ENCODE data around the gene MDM1. TPM values are rescaled to one million over a fixed set of nuclear protein-coding genes. Genes with fewer than 3 reads are reported as not detected.

MDM1 gene
- total RNA-seq, 1 experiment from 2014 or later = 14.0 TPM

DNA sequence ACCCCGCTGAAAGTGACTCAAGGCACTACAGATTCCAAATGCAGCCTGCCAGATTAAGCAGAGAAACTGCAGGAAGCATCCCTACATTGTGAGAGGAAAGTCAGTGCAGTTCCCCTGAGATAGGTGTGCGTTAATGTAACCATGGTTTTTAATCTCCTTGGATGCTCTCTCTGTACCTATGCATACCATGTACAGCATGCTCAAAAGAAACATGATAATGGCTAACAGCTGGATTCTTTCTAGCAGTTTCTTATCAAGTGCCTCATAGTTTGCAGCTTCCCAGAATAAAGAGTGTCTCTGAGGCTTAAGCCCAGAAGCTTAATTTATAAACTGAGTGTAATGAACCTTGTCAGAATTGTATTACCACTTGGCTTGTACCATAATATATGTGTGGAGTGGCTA lies 17.1 kb upstream of the MDM1 start:
- H3K79me2 ChIP-seq (ENCODE audit: low read depth) = no peaks in the 10 kb centered on the region
- no peak overlapping the region for H3K4me3 ChIP-seq
- H3K36me3 ChIP-seq (ENCODE audit: low read depth) = no peaks in the 10 kb centered on the region
- no peaks in the 10 kb centered on the region for H3K9me3 ChIP-seq (ENCODE audit: insufficient read depth, low read depth)
- ChIA-PET POLR2A (ENCODE audit: unreplicated experiment) (no interaction called here), CTCF (no interaction called here)
- no peaks in the 10 kb centered on the region for H4K20me1 ChIP-seq (ENCODE audit: insufficient read depth)
- H3K27ac ChIP-seq = no peak overlapping the region
- H3F3A ChIP-seq (ENCODE audit: insufficient read depth, low read depth) = no peaks in the 10 kb centered on the region
- H3K4me1 ChIP-seq (replicated peaks; ENCODE audit: insufficient read depth) = no peaks in the 10 kb centered on the region
- no peaks in the 10 kb centered on the region for H3K27me3 ChIP-seq (ENCODE audit: insufficient read depth, low read depth)
- BruUV-seq (replicated peaks) = no TSS peak
- TF ChIP-seq, protein P1, sequence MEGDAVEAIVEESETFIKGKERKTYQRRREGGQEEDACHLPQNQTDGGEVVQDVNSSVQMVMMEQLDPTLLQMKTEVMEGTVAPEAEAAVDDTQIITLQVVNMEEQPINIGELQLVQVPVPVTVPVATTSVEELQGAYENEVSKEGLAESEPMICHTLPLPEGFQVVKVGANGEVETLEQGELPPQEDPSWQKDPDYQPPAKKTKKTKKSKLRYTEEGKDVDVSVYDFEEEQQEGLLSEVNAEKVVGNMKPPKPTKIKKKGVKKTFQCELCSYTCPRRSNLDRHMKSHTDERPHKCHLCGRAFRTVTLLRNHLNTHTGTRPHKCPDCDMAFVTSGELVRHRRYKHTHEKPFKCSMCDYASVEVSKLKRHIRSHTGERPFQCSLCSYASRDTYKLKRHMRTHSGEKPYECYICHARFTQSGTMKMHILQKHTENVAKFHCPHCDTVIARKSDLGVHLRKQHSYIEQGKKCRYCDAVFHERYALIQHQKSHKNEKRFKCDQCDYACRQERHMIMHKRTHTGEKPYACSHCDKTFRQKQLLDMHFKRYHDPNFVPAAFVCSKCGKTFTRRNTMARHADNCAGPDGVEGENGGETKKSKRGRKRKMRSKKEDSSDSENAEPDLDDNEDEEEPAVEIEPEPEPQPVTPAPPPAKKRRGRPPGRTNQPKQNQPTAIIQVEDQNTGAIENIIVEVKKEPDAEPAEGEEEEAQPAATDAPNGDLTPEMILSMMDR (conservative IDR thresholded peaks at IDR 0.05) = no peak
- TF ChIP-seq EZH2 (IDR thresholded peaks at IDR 0.05; ENCODE audit: low read depth) = no peak
- no peak overlapping the region for H2AFZ ChIP-seq
- no peaks in the 10 kb centered on the region for H3K9me2 ChIP-seq (ENCODE audit: insufficient read depth)
- H3K4me2 ChIP-seq = no peak overlapping the region
- intact Hi-C loops (cut with micrococcal nuclease; ENCODE audit: unreplicated experiment) = no loop called here
- DNase-seq = no peak

GRCh38 chr12:68348419-68348818 lies 16.3 kb upstream of the MDM1 start:
- Histone ChIP-seq H3K79me2 (ENCODE audit: low read depth) (no peaks in the 10 kb centered on the region), H3K4me1 (replicated peaks; ENCODE audit: insufficient read depth) (no peaks in the 10 kb centered on the region), H3K4me2 (no peak overlapping the region), H3K9me2 (ENCODE audit: insufficient read depth) (no peaks in the 10 kb centered on the region), H3F3A (ENCODE audit: insufficient read depth, low read depth) (no peaks in the 10 kb centered on the region), H3K27ac (no peak overlapping the region), H3K4me3 (no peak overlapping the region), H2AFZ (no peak overlapping the region), H4K20me1 (ENCODE audit: insufficient read depth) (no peaks in the 10 kb centered on the region), H3K36me3 (ENCODE audit: low read depth) (no peaks in the 10 kb centered on the region), H3K27me3 (ENCODE audit: insufficient read depth, low read depth) (no peaks in the 10 kb centered on the region), H3K9me3 (ENCODE audit: insufficient read depth, low read depth) (no peaks in the 10 kb centered on the region)
- no peak for DNase-seq
- TF ChIP-seq EZH2 (IDR thresholded peaks at IDR 0.05; ENCODE audit: low read depth) = no peak
- TF ChIP-seq, protein P1 (conservative IDR thresholded peaks at IDR 0.05) = no peak
- intact Hi-C loops (cut with micrococcal nuclease; ENCODE audit: unreplicated experiment) = no loop called here
- POLR2A ChIA-PET (ENCODE audit: unreplicated experiment) = no interaction called here
- CTCF ChIA-PET = no interaction called here
- BruUV-seq (replicated peaks) = no TSS peak

- BruUV-seq (replicated peaks) = no TSS peak
- intact Hi-C loops (cut with micrococcal nuclease; ENCODE audit: unreplicated experiment) = no loop called here
- no peak overlapping the region for H3K27ac ChIP-seq
- H3K27me3 ChIP-seq (ENCODE audit: insufficient read depth, low read depth) = peaks cover 14% of the 10 kb centered on the region
- no peak overlapping the region for H3K4me2 ChIP-seq
- H3K4me1 ChIP-seq (replicated peaks; ENCODE audit: insufficient read depth) = no peaks in the 10 kb centered on the region
- TF ChIP-seq EZH2 (IDR thresholded peaks at IDR 0.05; ENCODE audit: low read depth) = no peak
- H4K20me1 ChIP-seq (ENCODE audit: insufficient read depth) = no peaks in the 10 kb centered on the region
- no peak overlapping the region for H2AFZ ChIP-seq
- ChIA-PET POLR2A (ENCODE audit: unreplicated experiment) (interaction anchor here (0.7 kb wide), 1 partner anchor 234 kb away, joined by 27 read pairs; no protein-coding TSS in a partner anchor), CTCF (no interaction called here)
- no peak for DNase-seq
- H3K4me3 ChIP-seq = no peak overlapping the region
- no peaks in the 10 kb centered on the region for H3F3A ChIP-seq (ENCODE audit: insufficient read depth, low read depth)
- no peaks in the 10 kb centered on the region for H3K36me3 ChIP-seq (ENCODE audit: low read depth)
- H3K79me2 ChIP-seq (ENCODE audit: low read depth) = no peaks in the 10 kb centered on the region
- no peaks in the 10 kb centered on the region for H3K9me3 ChIP-seq (ENCODE audit: insufficient read depth, low read depth)
- H3K9me2 ChIP-seq (ENCODE audit: insufficient read depth) = no peaks in the 10 kb centered on the region
Observed at GRCh38 chr12:68345763-68346162, 13.6 kb upstream of the MDM1 start.

DNA sequence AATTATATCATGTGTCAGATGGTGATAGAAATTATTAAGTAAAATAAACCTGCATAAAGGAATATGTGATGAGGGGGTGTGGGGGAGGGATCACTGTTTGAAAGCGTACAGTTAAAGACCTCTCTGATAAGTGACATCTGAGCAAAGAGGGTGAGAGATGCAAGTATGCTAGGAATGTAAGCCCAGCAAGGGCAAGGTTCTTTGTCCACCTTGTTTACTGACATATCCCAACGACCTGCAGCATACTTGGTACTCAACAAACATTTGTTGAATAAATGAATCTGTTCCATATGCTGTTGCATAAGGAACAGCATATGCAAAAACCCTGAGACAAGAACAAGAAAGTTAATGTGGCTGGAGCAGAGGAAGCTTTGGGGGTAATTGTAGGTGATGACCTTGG lies 12.0 kb upstream of the MDM1 start:
- no TSS peak for BruUV-seq (replicated peaks)

More for the DNA sequence above, 12.0 kb upstream of the MDM1 start:
- DNase-seq = no peak
- H3K9me2 ChIP-seq (ENCODE audit: insufficient read depth) = no peaks in the 10 kb centered on the region
- ChIA-PET POLR2A (ENCODE audit: unreplicated experiment) (no interaction called here), CTCF (no interaction called here)
- no peak overlapping the region for H2AFZ ChIP-seq
- no peak overlapping the region for H3K4me3 ChIP-seq
- H3K9me3 ChIP-seq (ENCODE audit: insufficient read depth, low read depth) = no peaks in the 10 kb centered on the region
- TF ChIP-seq, protein P1 (conservative IDR thresholded peaks at IDR 0.05) = no peak
- no peak for TF ChIP-seq EZH2 (IDR thresholded peaks at IDR 0.05; ENCODE audit: low read depth)
- H3K36me3 ChIP-seq (ENCODE audit: low read depth) = no peaks in the 10 kb centered on the region
- intact Hi-C loops (cut with micrococcal nuclease; ENCODE audit: unreplicated experiment) = no loop called here
- H3F3A ChIP-seq (ENCODE audit: insufficient read depth, low read depth) = no peaks in the 10 kb centered on the region
- peaks cover 14% of the 10 kb centered on the region for H3K27me3 ChIP-seq (ENCODE audit: insufficient read depth, low read depth)
- H4K20me1 ChIP-seq (ENCODE audit: insufficient read depth) = no peaks in the 10 kb centered on the region
- H3K4me1 ChIP-seq (replicated peaks; ENCODE audit: insufficient read depth) = no peaks in the 10 kb centered on the region
- H3K79me2 ChIP-seq (ENCODE audit: low read depth) = no peaks in the 10 kb centered on the region
- H3K4me2 ChIP-seq = no peak overlapping the region
- H3K27ac ChIP-seq = no peak overlapping the region
